GM21360 (cell line): ENCODE results near the gene DGLUCY.
"Not testable (repeated sequence)": the region's sequence is repeated elsewhere in the genome, so short reads cannot be mapped to it uniquely, and the experiment has no call there.

Source experiments
- ATAC-seq: cut with Tn5 transposase; IDR thresholded peaks from one replicate; pipeline ENCODE4 v1.9.1; 2021; ENCODE audit warnings: mild to moderate bottlenecking, moderate library complexity; ENCODE audit not compliant: unreplicated experiment

DGLUCY gene, protein sequence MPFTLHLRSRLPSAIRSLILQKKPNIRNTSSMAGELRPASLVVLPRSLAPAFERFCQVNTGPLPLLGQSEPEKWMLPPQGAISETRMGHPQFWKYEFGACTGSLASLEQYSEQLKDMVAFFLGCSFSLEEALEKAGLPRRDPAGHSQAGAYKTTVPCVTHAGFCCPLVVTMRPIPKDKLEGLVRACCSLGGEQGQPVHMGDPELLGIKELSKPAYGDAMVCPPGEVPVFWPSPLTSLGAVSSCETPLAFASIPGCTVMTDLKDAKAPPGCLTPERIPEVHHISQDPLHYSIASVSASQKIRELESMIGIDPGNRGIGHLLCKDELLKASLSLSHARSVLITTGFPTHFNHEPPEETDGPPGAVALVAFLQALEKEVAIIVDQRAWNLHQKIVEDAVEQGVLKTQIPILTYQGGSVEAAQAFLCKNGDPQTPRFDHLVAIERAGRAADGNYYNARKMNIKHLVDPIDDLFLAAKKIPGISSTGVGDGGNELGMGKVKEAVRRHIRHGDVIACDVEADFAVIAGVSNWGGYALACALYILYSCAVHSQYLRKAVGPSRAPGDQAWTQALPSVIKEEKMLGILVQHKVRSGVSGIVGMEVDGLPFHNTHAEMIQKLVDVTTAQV

DNA sequence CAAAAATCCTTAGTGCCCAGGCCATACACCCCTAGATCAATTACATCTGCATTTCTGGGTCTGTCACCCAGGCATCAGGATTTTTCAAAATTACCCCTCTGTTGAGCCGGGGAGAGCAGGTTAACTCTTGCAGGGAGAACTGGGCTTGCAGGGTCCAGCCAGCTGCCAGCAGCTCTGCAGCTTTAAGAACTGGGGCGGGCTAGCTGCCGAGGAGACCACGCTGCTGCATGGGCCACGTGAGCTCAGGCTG, at the start of gene DGLUCY:
TSS of gene DGLUCY (plus strand) at position 245 of the 250 bp plus-strand sequence. CDS start 46,222 bp downstream, outside the sequence.
- ATAC-seq = peak; percentile 53

DNA sequence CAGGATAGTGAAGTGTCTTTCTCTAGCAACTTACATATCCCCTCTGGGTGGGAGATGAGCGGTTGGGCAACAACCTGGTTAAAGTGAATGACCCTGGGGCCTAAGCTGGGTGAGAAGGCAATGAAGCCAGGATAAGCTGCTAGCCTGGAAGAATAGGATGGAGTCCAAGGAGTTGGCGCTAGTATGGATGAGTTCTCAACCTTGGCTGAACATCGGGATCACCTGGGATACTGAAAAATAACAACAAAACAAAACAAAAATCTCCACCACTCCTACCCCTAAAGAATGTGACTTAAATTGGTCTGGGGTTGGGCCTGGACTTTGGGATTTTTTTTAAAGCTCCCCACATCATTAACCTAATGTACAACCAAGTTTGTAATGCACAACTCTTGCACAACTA, 48.6 kb upstream of the DGLUCY start:
- no peak for ATAC-seq

DNA sequence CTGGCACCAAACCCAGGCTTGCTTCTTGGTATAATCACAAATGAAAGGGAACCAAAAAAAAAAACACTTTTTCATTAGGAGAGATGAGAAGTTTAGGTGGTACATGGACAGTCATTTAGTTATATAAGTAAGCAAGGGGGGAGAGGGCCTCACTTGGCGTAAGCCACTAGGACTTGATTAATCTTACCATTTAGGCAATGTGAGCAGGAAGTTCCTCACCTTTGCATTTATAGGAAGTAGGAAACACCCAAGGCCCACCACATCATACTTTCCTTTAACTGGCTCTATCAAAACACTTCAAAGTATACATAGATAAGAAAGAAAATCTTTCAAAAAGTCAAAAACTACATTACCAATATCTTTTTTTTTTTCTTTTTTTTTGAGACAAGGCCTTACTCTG, 46.7 kb upstream of the DGLUCY start:
- no peak for ATAC-seq

DNA sequence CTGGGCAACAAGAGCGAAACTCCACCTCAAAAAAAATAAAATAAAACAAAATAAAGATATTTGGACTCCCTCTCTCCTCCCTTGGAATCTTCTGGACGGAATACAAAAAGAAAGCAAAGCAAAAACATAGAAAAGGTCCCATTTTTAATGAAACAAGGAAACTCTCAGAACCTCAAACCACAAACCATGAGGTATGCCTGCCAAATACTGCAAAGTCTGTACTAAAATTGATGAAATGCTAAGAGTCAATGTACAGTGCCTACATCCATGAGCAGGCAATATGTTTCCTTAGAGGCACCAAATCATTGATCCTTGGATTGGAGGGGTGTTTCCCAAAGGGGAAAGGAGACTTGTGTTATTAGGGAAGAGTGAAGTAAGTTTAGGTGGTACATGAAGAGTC, 45.2 kb upstream of the DGLUCY start:
- no peak for ATAC-seq

DNA sequence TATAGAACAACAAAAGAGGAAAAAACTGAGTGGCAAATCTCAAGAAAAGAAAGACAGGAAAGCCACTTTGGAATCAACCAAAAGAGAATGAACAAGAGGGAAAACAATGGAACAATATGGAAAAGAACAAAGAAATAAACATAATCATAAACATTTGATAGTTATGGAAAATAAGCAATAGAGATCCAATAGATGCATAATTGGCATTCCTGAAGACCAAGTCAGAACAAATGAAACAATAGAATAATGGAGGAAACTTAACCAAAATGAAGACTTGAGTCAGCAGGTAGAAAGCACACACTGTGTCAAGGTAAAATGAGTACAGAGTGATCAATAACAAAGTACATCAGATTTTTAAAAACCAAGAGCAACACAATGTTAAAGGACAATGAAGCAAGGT, 43.3 kb upstream of the DGLUCY start:
- no peak for ATAC-seq

DNA sequence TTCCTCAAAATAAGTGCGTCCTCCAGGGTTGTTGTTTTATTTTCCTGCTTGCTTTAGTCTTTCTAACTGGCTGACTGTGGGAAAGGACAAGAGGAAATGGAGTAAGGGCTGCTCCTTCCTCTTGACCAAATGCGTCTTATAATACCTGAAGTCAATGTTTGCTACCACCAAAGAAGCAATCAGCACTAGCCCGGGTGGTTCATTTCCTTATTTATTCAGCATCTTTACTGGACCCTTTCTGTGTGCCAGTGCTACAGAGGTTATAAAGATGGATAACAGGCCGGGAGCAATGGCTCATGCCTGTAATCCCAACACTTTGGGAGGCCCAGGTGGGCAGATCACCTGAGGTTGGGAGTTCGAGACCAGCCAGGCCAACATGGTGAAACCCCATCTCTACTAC, 38.3 kb upstream of the DGLUCY start:
- ATAC-seq = no peak

DNA sequence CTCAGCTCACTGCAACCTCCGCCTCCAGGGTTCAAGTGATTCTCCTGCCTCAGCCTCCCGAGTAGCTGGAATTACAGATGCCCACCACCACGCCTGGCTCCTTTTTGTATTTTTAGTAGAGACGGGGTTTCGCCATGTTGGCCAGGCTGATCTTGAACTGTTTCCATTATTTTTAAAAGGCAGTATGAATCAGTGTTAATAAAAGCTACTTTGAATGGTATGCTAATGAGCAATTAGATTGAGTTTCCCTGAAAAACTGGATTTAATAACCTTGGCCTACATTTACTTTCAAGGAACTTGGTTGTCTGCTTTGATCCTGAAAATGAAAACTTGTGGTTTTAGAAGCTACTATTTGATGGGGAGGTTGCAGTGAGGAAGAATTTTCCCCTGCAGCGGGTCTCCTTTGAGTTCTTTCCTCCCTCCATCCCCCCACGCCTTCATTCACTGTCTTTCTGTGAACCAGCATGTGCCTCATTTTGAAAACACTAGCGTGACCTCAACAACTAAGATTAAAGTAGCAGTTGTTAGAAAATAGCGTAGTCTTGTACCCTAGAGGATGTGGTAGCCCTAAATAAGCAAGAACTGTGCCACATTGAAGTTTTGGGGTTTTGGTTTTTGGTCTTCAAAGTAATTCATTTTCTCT, 35.7 kb upstream of the DGLUCY start:
- ATAC-seq = peak; percentile 70

DNA sequence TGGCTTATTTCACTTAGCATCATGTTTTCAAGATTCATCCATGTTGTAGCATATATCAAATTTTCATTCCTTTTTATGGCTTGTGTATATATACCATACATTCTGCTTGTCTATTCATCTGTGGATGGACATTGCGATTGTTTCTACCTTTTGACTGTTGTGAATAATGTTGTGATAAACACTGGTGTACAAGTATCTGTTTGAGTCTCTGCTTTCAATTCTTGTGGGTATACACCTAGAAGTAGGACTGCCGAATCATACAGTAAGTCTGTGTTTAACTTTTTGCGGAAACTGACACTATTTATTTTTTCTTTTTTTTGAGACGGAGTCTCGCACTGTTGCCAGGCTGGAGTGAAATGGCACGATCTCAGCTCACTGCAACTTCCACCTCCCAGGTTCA, 33.8 kb upstream of the DGLUCY start:
- no peak for ATAC-seq

DNA sequence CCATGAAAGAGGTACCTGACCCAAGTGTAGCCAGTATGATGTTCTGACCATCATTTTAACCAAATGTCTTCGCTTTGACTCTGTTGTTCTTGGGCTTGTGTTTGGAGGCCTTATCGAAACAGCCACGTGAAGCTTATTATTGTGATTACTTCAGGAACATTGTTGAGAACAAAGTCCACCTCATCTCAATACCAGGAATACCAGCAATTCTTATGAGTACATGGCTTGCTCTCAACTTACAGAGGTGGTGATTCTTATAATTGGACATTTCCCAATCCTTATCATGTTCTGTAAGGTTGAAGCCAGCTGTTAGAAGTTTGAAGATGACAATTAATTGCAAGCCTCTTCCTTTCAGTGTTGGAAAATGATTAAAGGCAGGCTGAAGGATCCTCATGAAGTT, 31.6 kb upstream of the DGLUCY start:
- no peak for ATAC-seq

DNA sequence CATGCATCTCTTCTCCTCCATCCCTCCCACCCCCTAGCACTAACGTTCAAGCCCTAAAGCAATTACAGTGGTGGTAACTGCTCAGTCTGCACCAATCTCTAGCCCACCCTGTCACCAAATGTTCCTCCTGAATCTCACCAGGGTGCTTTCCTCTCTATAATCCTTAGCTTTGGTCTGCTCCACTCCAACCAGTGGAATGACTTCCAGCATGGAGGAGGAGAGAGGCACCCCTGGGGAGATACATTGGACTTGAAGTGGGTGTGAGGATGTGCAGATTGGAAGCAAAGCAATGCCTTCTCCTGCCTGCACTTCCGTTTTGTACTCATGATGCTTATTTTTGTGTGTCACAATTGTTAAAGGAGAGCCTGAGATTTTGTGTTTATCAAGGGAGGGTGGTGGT, 29.4 kb upstream of the DGLUCY start:
- ATAC-seq = no peak

DNA sequence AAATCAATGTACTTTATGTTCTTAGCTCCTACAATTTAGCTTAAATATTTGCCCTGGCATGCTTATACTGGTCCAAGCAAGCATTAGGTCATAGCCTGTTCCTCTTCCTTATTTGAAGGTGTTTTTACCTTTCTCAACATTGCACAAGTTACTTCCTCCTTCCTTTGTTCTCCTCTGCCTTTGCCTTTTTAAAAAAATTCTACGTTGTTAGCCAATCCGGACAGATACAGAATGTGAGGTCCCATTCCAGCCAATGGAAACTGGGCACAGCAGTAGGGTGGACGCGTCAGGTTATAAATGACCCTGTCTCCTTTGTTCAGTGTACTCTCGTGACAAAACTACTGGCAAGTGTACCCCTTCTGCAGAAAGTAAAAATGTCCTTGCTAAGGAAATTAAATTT, 26.4 kb upstream of the DGLUCY start:
- not testable (repeated sequence) for ATAC-seq

DNA sequence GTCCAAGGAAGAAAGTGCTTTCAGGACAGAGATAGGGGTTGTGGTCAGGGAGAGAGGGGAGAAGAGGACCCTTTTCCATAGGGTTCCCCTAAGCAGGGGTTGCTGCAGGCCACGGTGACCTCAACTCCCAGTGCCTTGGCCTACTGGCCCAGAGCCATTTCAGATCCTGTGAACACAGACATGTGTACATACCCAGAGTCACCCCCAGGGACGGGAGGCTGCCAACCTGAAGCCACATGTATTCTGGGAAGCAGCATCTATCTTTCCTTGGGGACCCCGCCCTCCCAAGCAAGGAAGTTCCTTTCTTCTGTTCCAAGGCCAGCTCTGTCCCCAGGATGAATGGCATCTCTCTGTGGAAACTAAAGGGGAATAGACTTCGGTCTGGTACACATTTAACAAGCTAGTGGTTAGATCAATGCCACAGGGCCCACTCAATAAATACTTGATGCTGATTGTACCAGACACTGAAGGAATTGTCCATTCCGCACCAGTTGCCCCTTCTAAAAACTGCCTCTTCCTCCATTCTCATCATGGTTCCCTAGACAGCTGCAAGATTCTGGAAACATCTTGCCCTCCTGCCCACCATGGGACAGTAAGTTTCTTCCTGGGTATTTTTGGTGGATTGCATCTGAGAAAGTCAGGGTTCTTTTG, 25.2 kb upstream of the DGLUCY start:
- ATAC-seq = no peak

DNA sequence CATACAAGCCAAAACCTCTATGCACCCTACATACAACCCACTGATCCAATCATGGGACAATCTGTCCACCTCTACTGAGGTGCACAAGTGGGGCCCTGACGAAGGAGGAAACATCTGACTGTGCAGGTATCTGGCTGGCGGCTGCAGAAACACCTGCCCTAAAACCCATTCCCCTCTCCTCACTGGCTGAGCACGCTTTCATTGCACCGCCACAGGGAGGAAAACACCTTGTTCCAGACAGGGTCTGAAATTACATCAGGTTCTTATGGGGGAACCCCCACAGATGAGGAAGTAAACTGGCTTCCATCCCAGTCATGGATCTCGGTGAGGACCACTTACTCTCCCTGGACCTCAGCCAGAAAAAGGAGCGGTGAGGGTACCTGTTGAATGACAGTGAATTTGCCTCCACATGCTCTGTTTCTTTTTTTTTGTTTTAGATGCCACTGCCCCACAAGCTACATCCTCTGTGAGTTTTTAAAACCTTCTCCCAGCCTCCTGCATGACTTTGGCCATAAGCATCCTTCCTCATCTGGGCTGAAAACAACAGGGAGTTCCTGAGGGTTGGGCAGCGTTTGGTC, 23.8 kb upstream of the DGLUCY start:
- no peak for ATAC-seq

DNA sequence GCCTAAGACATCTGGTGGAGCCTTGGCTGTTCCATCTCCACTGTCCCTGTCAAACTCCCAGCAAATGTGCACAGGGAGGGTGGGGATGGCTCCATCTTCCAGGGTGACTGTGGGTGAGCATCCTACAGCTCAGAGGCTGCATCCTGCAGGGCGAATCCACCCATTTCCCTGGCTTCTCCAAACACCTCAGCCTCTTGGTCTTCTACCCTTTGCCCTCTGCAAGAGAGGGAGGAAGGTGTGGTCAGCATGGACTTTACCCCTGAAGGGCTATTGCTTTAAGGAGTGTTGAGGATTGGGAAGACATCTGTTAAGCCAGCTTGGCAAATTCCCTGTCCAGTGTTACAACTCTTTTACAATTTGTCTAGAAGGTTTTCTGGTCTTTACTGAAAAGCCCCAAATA, 23.1 kb upstream of the DGLUCY start:
- ATAC-seq = no peak

DNA sequence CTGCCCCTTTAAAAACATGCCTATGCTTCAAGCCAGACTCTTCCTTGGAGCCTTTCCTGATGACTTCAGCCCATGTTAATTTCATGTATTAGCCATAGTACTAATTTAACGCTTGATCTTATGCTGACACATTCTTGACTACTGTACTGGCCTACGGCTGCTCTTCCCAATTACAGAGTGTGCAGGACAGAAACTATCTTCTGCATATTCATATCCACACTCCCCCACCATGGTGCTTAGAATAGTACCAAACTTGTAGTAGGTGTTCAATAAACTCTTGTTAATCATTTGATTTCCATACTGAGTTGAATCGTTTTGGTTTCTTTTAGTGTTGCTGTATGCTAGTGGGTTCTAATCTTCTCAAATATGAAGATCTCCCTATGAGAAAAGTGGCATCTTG, 21.8 kb upstream of the DGLUCY start:
- no peak for ATAC-seq

DNA sequence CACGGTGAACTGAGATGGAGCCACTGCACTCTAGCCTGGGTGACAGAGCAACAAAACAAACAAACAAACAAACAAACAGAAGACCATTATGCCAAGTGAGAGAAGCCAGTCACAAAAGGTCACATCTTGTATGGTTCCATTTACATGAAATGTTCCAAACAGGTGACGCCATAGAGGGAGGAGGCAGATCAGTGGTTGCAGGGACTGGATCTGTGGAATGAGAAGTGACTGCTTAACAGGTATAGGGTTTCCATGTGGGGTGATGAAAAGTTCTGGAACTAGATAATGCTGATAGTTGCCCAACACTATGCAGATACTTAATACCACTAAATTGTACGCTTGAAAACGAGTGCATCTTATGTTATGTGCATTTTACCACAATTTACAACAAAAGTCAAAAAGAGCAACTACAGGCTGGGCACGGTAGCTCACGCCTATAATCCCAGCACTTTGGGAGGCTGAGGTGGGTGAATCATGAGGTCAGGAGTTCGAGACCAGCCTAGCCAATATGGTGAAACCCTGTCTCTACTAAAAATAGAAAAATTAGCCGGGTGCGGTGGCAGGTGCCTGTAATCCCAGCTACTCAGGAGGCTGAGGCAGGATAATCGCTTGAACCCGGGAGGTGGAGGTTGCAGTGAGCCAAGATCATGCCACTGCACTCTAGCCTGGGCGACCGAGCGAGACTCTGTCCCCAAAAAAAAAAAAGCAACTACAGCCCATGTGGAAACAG, 20.0 kb upstream of the DGLUCY start:
- ATAC-seq = not testable (repeated sequence)

DNA sequence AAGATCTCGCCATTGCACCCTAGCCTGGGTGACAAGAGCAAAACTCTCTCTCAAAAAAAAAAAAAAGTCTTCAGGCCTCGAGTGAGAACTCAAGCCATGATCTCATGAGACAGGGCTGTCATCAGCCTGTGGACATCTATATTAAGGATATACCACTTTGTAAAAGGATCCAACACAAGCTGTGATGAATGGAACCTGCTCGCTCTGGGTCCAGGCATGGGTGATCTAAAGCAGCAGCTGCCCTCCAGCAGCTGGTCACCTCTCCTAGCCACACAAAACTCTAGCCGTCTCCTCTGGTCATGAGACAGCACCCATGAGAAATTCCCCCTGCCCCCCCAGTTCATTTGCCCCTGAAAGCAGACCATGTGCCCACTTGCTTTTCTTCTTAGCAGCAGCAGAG, 19.1 kb upstream of the DGLUCY start:
- no peak for ATAC-seq

DNA sequence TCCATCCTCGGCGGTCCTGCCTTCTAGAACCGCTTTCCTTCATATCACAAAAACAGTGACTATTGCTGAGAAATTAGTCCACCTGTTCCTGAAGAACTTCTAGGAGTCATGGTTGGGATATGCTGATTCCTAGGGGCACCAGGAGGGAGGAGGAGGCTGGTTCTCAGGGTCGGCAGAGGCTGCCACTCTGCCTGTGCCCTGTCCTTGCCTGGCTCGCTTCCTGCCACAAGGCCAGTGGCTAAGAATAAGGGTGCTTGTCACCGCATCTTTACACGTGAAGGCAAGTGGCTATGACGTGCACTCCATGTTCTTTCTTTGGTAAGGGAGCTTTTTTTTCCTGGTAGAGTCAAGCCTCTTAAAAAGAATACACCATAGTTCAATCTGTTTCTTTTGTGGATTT, 18.7 kb upstream of the DGLUCY start:
- ATAC-seq = no peak

DNA sequence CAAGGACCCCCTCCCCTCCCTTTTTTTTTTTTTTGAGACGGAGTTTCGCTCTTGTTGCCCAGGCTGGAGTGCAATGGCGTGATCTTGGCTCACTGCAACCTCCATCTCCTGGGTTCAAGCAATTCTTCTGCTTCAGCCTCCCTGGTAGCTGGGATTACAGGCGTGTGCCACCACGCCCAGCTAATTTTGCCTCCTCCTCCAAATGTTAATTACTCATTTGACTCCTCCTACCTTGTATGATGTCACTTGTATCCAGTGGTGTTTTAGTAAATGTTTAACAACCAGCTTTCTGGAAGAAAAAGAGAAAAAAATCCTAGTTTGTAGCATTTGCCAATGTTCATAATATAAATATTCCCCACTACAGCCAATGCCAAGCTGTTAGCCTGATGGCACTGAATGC, 16.2 kb upstream of the DGLUCY start:
- not testable (repeated sequence) for ATAC-seq

DNA sequence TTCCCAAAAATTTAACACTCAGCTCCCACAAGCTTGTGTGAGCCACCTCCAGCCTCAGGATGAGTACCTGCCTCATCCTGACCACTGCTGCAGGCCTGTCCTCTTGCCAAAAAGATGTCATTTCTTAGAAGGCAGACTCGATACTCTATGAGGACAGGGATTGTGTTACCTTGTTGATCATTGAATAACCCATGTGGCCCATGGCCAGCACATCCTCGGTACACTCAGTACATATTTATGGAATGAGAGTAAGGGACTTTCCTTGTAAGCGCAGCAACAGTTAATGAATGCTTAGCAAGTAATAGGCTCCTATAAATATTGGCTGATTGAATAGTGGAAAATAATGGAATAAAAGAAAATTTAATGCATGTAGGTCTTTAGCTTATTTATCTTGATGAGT, 15.3 kb upstream of the DGLUCY start:
- no peak for ATAC-seq

DNA sequence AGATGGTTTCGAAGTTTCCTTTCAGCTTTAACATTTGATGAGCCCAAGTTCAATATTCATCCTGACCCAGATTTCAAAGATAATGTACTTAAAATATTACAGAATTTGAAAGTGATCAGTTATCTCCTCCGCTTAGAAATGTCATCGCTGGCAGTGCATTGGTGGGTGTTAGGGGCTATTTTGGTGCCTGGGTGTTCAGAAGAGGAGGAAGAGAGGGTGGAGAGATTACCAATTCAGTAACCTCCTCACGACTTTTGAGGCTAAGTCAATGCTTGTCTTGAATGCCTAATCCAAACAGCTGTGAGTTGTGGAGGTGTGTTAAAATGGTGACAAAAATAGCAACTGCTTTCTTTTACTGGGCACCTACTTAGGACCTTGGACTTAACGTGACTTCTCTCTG, 13.8 kb upstream of the DGLUCY start:
- ATAC-seq = no peak
